K562 (cell line): ENCODE results near the gene HLCS. TPM values are rescaled to one million over a fixed set of nuclear protein-coding genes. Genes with fewer than 3 reads are reported as not detected.

ENCODE experiments used
- ATAC-seq: fragments of 200-7000 bp; cut with Tn5 transposase; 3 replicates; pipeline ENCODE4 v1.9.1; 2020; ENCODE audit warnings: moderate library complexity
- BruUV-seq: library from RNA; stranded (reverse); fragments of 400-500 nt; replicated peaks from 2 replicates; lab custom pipeline; 2021; lab: Mats Ljungman, UMichigan
- CTCF ChIA-PET: fragments of 300-600 bp; formaldehyde crosslinking; extraction: SDS; loops from one replicate; lab custom pipeline; 2021; ENCODE audit warnings: low intra/inter-chr PET ratio; lab: Yijun Ruan, JAX
- POLR2A ChIA-PET: fragments of 300-600, 350-650 bp; sonication (Branson Sonifier 250); formaldehyde crosslinking; extraction: SDS; loops from one replicate; lab custom pipeline; 2021; ENCODE audit warnings: antibody characterized with exemption, inconsistent platforms; lab: Yijun Ruan, JAX
- DNase-seq, 4 experiments: peaks; one replicate each; pipeline versions ENCODE4 v3.0.0 to v3.0.0-alpha.2; 2011 to 2018; ENCODE audit warnings: low spot score in 3 of 4, mixed read lengths in 3 of 4; ENCODE audit errors: extremely low read depth in 1 of 4
- FAIRE-seq: peaks from 2 replicates; lab custom pipeline; 2011; peaks lifted over from hg19 to GRCh38; lab: Jason Lieb, UNC
- H2AFZ ChIP-seq: 2 replicates; pipeline ENCODE4 v1.6.0; 2011; ENCODE audit warnings: low read depth, low read length, control low read depth, inconsistent platforms
- H3K27ac ChIP-seq: fragments of 200-600 bp; 3 replicates; pipeline ENCODE4 v1.8.0; 2011; ENCODE audit warnings: low read depth, mild to moderate bottlenecking, control low read depth, inconsistent platforms, low read length, moderate library complexity, mixed read lengths; ENCODE audit errors: extremely low read depth
- H3K27me3 ChIP-seq, 2 experiments: fragments of 300-600 bp in 1 of 2; 2 replicates in 1 of 2; 3 replicates in 1 of 2; pipeline versions ENCODE4 v1.6.0 to v1.8.0; 2011; ENCODE audit warnings: inconsistent platforms in 2 of 2, low read length in 2 of 2, mild to moderate bottlenecking in 1 of 2, mixed read lengths in 1 of 2, moderate library complexity in 1 of 2; ENCODE audit not compliant: control insufficient read depth in 2 of 2, insufficient read depth in 2 of 2
- H3K36me3 ChIP-seq: fragments of 300-600 bp; 3 replicates; pipeline ENCODE4 v1.8.0; 2011; ENCODE audit warnings: mild to moderate bottlenecking, low read length, inconsistent platforms; ENCODE audit not compliant: control insufficient read depth, insufficient read depth
- H3K4me1 ChIP-seq, 2 experiments: fragments of 200-600 bp in 1 of 2; replicated peaks in 1 of 2; 2 replicates in 1 of 2; 3 replicates in 1 of 2; pipeline versions ENCODE4 v1.5.1 to v1.8.0; 2011; ENCODE audit warnings: inconsistent platforms in 2 of 2, low read length in 2 of 2, mild to moderate bottlenecking in 1 of 2, mixed read lengths in 1 of 2, moderate library complexity in 1 of 2; ENCODE audit not compliant: control insufficient read depth in 2 of 2, insufficient read depth in 2 of 2
- H3K4me2 ChIP-seq: 2 replicates; pipeline ENCODE4 v1.6.1; 2011; ENCODE audit warnings: low read length, control low read depth, inconsistent platforms, mixed read lengths; ENCODE audit not compliant: insufficient read depth
- H3K4me3 ChIP-seq: fragments of 200-600 bp; sonication (generic), shearing (Covaris generic); 2 replicates; pipeline ENCODE4 v1.5.1; 2016; ENCODE audit warnings: control low read depth, inconsistent platforms
- H3K79me2 ChIP-seq: fragments of 200-600 bp; 3 replicates; pipeline ENCODE4 v1.8.0; 2011; ENCODE audit warnings: low read length, inconsistent platforms; ENCODE audit not compliant: control insufficient read depth, insufficient read depth
- H3K9ac ChIP-seq, 2 experiments: 2 replicates each; pipeline versions ENCODE4 v1.6.0 to v1.6.1; 2011; ENCODE audit warnings: low read depth in 2 of 2, low read length in 2 of 2, control low read depth in 1 of 2, inconsistent platforms in 1 of 2, mild to moderate bottlenecking in 1 of 2, mixed read lengths in 1 of 2; ENCODE audit not compliant: insufficient read depth in 1 of 2
- H3K9me1 ChIP-seq: one replicate; pipeline ENCODE4 v1.6.0; 2011; ENCODE audit warnings: inconsistent platforms, mild to moderate bottlenecking, low read length, moderate library complexity; ENCODE audit not compliant: control insufficient read depth, insufficient read depth
- H3K9me3 ChIP-seq: replicated peaks from 2 replicates; pipeline ENCODE4 v1.5.1; 2011; ENCODE audit warnings: low read depth, low read length, inconsistent platforms; ENCODE audit not compliant: control insufficient read depth, insufficient read depth
- H4K20me1 ChIP-seq: replicated peaks from 2 replicates; pipeline ENCODE4 v1.6.1; 2011; ENCODE audit warnings: low read length, inconsistent platforms, mixed read lengths; ENCODE audit not compliant: control insufficient read depth, insufficient read depth
- ATF7 ChIP-seq: fragments of 450-650 bp; IDR thresholded peaks from 2 replicates; pipeline ENCODE4 v1.7.1; 2014; ENCODE audit warnings: mild to moderate bottlenecking, moderate library complexity
- BRF2 ChIP-seq: IDR thresholded peaks from 3 replicates; pipeline ENCODE4 v1.6.1; 2011; ENCODE audit warnings: borderline replicate concordance, mild to moderate bottlenecking; ENCODE audit not compliant: insufficient read length, insufficient read depth
- CREB3L1 ChIP-seq: fragments of 450-650 bp; IDR thresholded peaks from 2 replicates; pipeline ENCODE4 v1.6.1; 2014; ENCODE audit warnings: low read depth, mild to moderate bottlenecking, moderate library complexity, borderline replicate concordance
- DEAF1 ChIP-seq: fragments of 450-650 bp; formaldehyde crosslinking; IDR thresholded peaks from 2 replicates; pipeline ENCODE4 v1.4.0; 2020; ENCODE audit warnings: mild to moderate bottlenecking, moderate library complexity
- GTF2F1 ChIP-seq: IDR thresholded peaks from 2 replicates; pipeline ENCODE4 v1.6.1; 2011; ENCODE audit warnings: low read depth, low read length, improper control_type of control experiment
- HOMEZ ChIP-seq: fragments of 250-450 bp; sonication (Bioruptor Pico); IDR thresholded peaks from 2 replicates; pipeline ENCODE4 v1.4.0; 2020; ENCODE audit warnings: mild to moderate bottlenecking, moderate library complexity
- KLF16 ChIP-seq: IDR thresholded peaks from 2 replicates; pipeline ENCODE4 v1.6.1; 2016; ENCODE audit warnings: antibody characterized with exemption
- MBD2 ChIP-seq: sonication (generic); IDR thresholded peaks from 2 replicates; pipeline ENCODE4 v1.6.1; 2016; ENCODE audit warnings: low read depth, borderline replicate concordance
- MCM5 ChIP-seq: fragments of 450-650 bp; IDR thresholded peaks from 2 replicates; pipeline ENCODE4 v1.6.1; 2016; ENCODE audit warnings: low read depth
- MED1 ChIP-seq: sonication (generic); formaldehyde crosslinking; IDR thresholded peaks from 2 replicates; pipeline ENCODE4 v1.8.1; 2023; ENCODE audit warnings: missing genetic modification reagents, borderline replicate concordance
- NELFE ChIP-seq: IDR thresholded peaks from 2 replicates; pipeline ENCODE4 v1.6.1; 2011; ENCODE audit warnings: mild to moderate bottlenecking; ENCODE audit not compliant: insufficient read depth, insufficient read length
- PHB ChIP-seq: fragments of 250-450 bp; sonication (Bioruptor Pico); IDR thresholded peaks from 2 replicates; pipeline ENCODE4 v1.5.0; 2021
- PTRF ChIP-seq: fragments of 450-650 bp; IDR thresholded peaks from 2 replicates; pipeline ENCODE4 v1.6.1; 2016; ENCODE audit warnings: mild to moderate bottlenecking, missing genetic modification characterization, missing compliant biosample characterization
- SMAD3 ChIP-seq: fragments of 450-650 bp; formaldehyde crosslinking; conservative IDR thresholded peaks from 2 replicates; pipeline ENCODE4 v1.4.0; 2020; ENCODE audit warnings: mild to moderate bottlenecking
- TEAD2 ChIP-seq: fragments of 450-650 bp; IDR thresholded peaks from 2 replicates; pipeline ENCODE4 v1.6.1; 2016; ENCODE audit warnings: missing genetic modification characterization, control low read depth, missing compliant biosample characterization
- ZFP30 ChIP-seq: fragments of 250-450 bp; sonication (Bioruptor Pico); IDR thresholded peaks from 2 replicates; pipeline ENCODE4 v1.8.0; 2022; ENCODE audit warnings: moderate library complexity, mild to moderate bottlenecking, inconsistent platforms, borderline replicate concordance
- ZNF263 ChIP-seq: sonication (generic); formaldehyde crosslinking; IDR thresholded peaks from 2 replicates; pipeline ENCODE4 v1.8.0; 2022; ENCODE audit warnings: mild to moderate bottlenecking, missing genetic modification reagents, borderline replicate concordance
- ZNF696 ChIP-seq: fragments of 250-450 bp; sonication (Bioruptor Pico); conservative IDR thresholded peaks from 2 replicates; pipeline ENCODE4 v1.4.0; 2020; ENCODE audit warnings: mild to moderate bottlenecking, moderate library complexity
- WGBS: fragments of 100-300 bp; shearing (Covaris generic); methylation state at CpG from one replicate; pipeline ENCODE4 v1.1.6; 2016; ENCODE audit warnings: low coverage, mixed read lengths; ENCODE audit not compliant: insufficient coverage; ENCODE audit errors: missing lambda C conversion rate; 5-methylcytosine and 5-hydroxymethylcytosine counted together
- in situ Hi-C: fragments of 300-500 bp; cut with MboI; formaldehyde crosslinking; loops from 4 replicates; pipeline ENCODE4 v1.15.0; 2018; ENCODE audit warnings: inconsistent platforms, mixed read lengths
- intact Hi-C: fragments of 100-400 bp; cut with micrococcal nuclease; formaldehyde crosslinking; loops from 2 replicates; pipeline ENCODE4 v1.14.2; 2022
- polyA plus RNA-seq, 8 experiments: library from polyadenylated mRNA; depleted of rRNA in 4 of 8; stranded (reverse) in 5 of 8; unstranded in 3 of 8; fragments of >200 nt; fragmentation: Nextera tagmentation in 2 of 8; fragmentation: Illumina TruSeq in 1 of 8; extraction: Ambion mirVana in 2 of 8; extraction: Trizol in 1 of 8; gene quantifications; 2 replicates each; pipeline versions ENCODE4 v1.2.1 to v1.2.3, GENCODE V29; 2011 to 2014; ENCODE audit warnings: inconsistent platforms in 1 of 8, missing spikeins in 1 of 8
- total RNA-seq, 7 experiments: library from RNA; depleted of rRNA in 6 of 7; stranded (reverse); fragments of >200 nt in 6 of 7; fragmentation: Illumina TruSeq in 2 of 7; extraction: Trizol in 2 of 7; gene quantifications; 2 replicates each; pipeline versions ENCODE4 v1.2.1 to v1.2.3, GENCODE V29; 2011 to 2021; ENCODE audit warnings: low replicate concordance in 1 of 7

Gene HLCS
- total and polyA plus RNA-seq, 9 of the 15 experiments (the other 6 are each of a cell fraction or from before 2014, with no cell fraction given): 3.0 to 21.5 (median 17.1) TPM

- ChIA-PET CTCF (no interaction called here), POLR2A (interaction anchor here (0.7 to 1.7 kb wide), 2 partner anchors 12 to 19 kb away, joined by 4 read pairs; no protein-coding TSS in a partner anchor)
- intact Hi-C loops (no loop called here), in situ Hi-C loops (no loop called here)
- BruUV-seq: no TSS peak
- Histone ChIP-seq H3K79me2 (no peaks in the 10 kb centered on the region), H3K36me3 (no peaks in the 10 kb centered on the region), H3K27me3 (no peaks in the 10 kb centered on the region), H4K20me1 (peaks cover 7% of the 10 kb centered on the region; the same call in 1 of the 2 replicates), H3K4me3 (no peak overlapping the region), H3K9ac (no peak overlapping the region), H3K4me2 (no peak overlapping the region), H2AFZ (no peak overlapping the region), H3K9me1 (peaks cover 3% of the 10 kb centered on the region), H3K4me1 (no peaks in the 10 kb centered on the region), H3K27ac (no peak overlapping the region), H3K9me3 (no peaks in the 10 kb centered on the region)
- TF ChIP-seq ZNF263 (CRISPR knock-in tag): no peak
- TF ChIP-seq NELFE: no peak
- no peak for TF ChIP-seq DEAF1 (CRISPR knock-in tag)
- no peak for TF ChIP-seq ATF7
- no peak for TF ChIP-seq ZNF696 (CRISPR knock-in tag)
- no peak for TF ChIP-seq PHB (CRISPR knock-in tag)
- no peak for TF ChIP-seq CREB3L1
- no peak for TF ChIP-seq HOMEZ (CRISPR knock-in tag)
- no peak for TF ChIP-seq ZFP30 (CRISPR knock-in tag)
- TF ChIP-seq KLF16: no peak
- TF ChIP-seq BRF2: no peak
- TF ChIP-seq MCM5: no peak
- TF ChIP-seq MED1: no peak
- no peak for TF ChIP-seq SMAD3 (CRISPR knock-in tag)
- no peak for TF ChIP-seq TEAD2
- TF ChIP-seq GTF2F1: no peak
- TF ChIP-seq PTRF (tag): no peak
- no peak for TF ChIP-seq MBD2
- FAIRE-seq (peak; percentile 54), DNase-seq (peak in 1 of 4 experiments; percentile 11), ATAC-seq (peak; percentile 73)
- WGBS: 0% methylated on average over 1 of the region's 1 CpG
These were observed 131.1 kb downstream of the HLCS start for GRCh38 chr21:36835383-36835795.
